ACC112 (cell line): ENCODE results near the gene KCNJ18.
"Not testable (repeated sequence)": the region's sequence is repeated elsewhere in the genome, so short reads cannot be mapped to it uniquely, and the experiment has no call there.

ENCODE experiments used
- H2AFZ ChIP-seq: fragments of 200-600 bp; sonication (generic); one replicate; pipeline ENCODE4 v1.6.0; 2017; ENCODE audit warnings: antibody characterized with exemption, low read length; ENCODE audit not compliant: unreplicated experiment
- H3K27ac ChIP-seq: fragments of 200-600 bp; sonication (generic); 2 replicates; pipeline ENCODE4 v1.5.1; 2014; ENCODE audit warnings: low read depth, mild to moderate bottlenecking, antibody characterized with exemption, low read length, moderate library complexity
- H3K27me3 ChIP-seq: fragments of 200-600 bp; sonication (generic); 2 replicates; pipeline ENCODE4 v1.6.1; 2014; ENCODE audit warnings: mild to moderate bottlenecking, antibody characterized with exemption, low read length, moderate library complexity, mixed read lengths; ENCODE audit not compliant: insufficient read depth
- H3K36me3 ChIP-seq: fragments of 200-600 bp; sonication (generic); 2 replicates; pipeline ENCODE4 v1.6.1; 2016; ENCODE audit warnings: mild to moderate bottlenecking, antibody characterized with exemption, low read length, moderate library complexity, mixed read lengths; ENCODE audit not compliant: insufficient read depth
- H3K4me1 ChIP-seq: fragments of 200-600 bp; sonication (generic); one replicate; pipeline ENCODE4 v1.6.1; 2016; ENCODE audit warnings: low read length, mixed read lengths; ENCODE audit not compliant: insufficient read depth, unreplicated experiment, control insufficient read depth
- H3K4me3 ChIP-seq: fragments of 200-600 bp; sonication (generic); 2 replicates; pipeline ENCODE4 v1.5.1; 2014; ENCODE audit warnings: mild to moderate bottlenecking, low read depth, low read length
- H3K79me2 ChIP-seq: fragments of 200-600 bp; sonication (generic); one replicate; pipeline ENCODE4 v1.6.0; 2016; ENCODE audit warnings: low read length; ENCODE audit not compliant: control insufficient read depth, unreplicated experiment, insufficient read depth

Gene KCNJ18

GRCh38 chr17:21665171-21665570 lies 27.2 kb upstream of the KCNJ18 start:
- H3K36me3 ChIP-seq, H2AFZ ChIP-seq, H3K27me3 ChIP-seq, H3K4me3 ChIP-seq, H3K79me2 ChIP-seq, H3K4me1 ChIP-seq, H3K27ac ChIP-seq: not testable (repeated sequence)

DNA sequence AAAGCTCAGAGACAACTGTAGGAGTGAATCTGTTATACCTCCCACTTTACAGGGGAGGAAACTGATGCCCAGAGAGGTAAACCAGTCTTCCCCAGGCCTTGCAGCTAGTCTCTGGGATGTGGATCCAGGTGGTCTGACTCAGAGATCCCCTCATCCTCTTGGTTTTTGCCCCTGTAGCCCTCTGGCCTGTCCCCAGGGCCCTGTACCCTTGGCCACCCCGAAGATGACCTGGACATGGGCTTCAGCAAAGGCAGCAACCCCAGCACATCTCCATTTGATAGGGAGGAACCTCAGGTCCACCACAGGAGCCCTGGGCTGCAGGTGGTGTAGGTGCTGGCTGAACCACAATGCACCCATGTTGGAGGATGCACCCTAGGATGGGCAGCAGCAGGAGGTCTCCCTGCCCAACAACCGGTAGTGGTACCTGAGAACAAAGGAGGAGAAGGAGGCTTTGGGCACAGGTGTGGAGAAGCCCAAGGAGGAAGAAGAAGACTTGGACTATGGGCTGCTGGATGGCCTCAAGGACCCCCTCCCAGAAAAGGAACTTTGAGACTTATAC lies 26.3 kb upstream of the KCNJ18 start:
- not testable (repeated sequence) for H3K4me1 ChIP-seq, H3K27me3 ChIP-seq, H3K36me3 ChIP-seq, H3K27ac ChIP-seq, H3K79me2 ChIP-seq, H3K4me3 ChIP-seq, H2AFZ ChIP-seq

GRCh38 chr17:21666711-21667412 lies 25.5 kb upstream of the KCNJ18 start:
- not testable (repeated sequence) for H2AFZ ChIP-seq, H3K27me3 ChIP-seq, H3K36me3 ChIP-seq, H3K4me3 ChIP-seq, H3K79me2 ChIP-seq, H3K27ac ChIP-seq, H3K4me1 ChIP-seq

DNA sequence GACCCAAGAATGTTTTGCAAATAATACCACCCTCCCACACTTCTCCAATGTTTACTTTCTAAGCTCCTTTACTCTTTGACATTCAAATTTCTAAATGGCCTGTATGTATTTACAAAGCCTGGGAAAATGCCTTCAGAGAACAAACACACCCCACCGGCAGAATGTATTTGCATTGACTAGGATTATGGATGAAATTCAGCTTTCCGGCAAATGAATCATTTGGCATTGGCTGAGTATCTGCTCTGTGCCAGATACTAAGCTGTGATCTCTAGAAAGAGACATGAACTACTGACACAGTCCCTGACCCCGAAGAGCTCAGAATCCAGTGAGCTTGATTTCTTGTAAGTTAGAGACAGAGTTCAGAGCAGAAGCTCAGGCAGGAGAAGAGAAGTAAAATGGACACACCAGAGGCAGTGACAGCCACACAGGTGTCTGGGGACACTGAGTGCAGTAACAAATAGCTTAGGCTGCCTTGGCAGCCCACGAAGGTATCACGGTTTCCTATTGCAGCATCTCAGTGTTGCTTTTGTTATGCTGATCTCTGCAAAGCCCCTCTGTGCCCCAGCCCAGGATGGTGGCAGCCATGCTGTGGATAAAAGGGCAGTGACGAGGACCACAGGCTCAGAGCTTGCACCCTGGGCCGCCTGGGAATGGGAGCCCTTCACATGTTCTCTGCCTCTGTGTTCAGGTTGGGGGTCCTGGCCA lies 24.8 kb upstream of the KCNJ18 start:
- not testable (repeated sequence) for H3K27me3 ChIP-seq, H2AFZ ChIP-seq, H3K79me2 ChIP-seq, H3K27ac ChIP-seq, H3K4me3 ChIP-seq, H3K4me1 ChIP-seq, H3K36me3 ChIP-seq

DNA sequence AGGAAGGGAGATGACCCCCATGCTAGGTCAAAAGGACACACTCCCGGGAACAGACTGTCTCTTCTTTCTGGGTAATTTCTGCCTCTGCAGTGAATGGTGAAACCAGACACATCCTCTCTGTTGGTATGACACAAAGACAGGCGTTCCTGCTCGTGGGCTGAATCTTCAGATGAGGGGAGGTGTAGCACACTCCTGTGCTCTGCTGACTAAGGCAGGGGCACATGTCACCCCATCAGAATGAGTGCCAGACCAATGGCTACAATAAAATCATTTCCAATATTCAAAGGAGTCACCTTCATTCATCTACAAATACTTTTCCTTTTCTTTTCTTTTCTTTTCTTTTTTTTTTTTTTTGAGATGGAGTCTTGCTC lies 24.2 kb upstream of the KCNJ18 start:
- not testable (repeated sequence) for H3K79me2 ChIP-seq, H3K27ac ChIP-seq, H3K27me3 ChIP-seq, H2AFZ ChIP-seq, H3K4me3 ChIP-seq, H3K4me1 ChIP-seq, H3K36me3 ChIP-seq

GRCh38 chr17:21668746-21669508 lies 23.4 kb upstream of the KCNJ18 start:
- not testable (repeated sequence) for H2AFZ ChIP-seq, H3K4me1 ChIP-seq, H3K36me3 ChIP-seq, H3K4me3 ChIP-seq, H3K27me3 ChIP-seq, H3K27ac ChIP-seq, H3K79me2 ChIP-seq

GRCh38 chr17:21669616-21670360 lies 22.5 kb upstream of the KCNJ18 start:
- not testable (repeated sequence) for H3K27me3 ChIP-seq, H3K4me3 ChIP-seq, H2AFZ ChIP-seq, H3K36me3 ChIP-seq, H3K4me1 ChIP-seq, H3K27ac ChIP-seq, H3K79me2 ChIP-seq

DNA sequence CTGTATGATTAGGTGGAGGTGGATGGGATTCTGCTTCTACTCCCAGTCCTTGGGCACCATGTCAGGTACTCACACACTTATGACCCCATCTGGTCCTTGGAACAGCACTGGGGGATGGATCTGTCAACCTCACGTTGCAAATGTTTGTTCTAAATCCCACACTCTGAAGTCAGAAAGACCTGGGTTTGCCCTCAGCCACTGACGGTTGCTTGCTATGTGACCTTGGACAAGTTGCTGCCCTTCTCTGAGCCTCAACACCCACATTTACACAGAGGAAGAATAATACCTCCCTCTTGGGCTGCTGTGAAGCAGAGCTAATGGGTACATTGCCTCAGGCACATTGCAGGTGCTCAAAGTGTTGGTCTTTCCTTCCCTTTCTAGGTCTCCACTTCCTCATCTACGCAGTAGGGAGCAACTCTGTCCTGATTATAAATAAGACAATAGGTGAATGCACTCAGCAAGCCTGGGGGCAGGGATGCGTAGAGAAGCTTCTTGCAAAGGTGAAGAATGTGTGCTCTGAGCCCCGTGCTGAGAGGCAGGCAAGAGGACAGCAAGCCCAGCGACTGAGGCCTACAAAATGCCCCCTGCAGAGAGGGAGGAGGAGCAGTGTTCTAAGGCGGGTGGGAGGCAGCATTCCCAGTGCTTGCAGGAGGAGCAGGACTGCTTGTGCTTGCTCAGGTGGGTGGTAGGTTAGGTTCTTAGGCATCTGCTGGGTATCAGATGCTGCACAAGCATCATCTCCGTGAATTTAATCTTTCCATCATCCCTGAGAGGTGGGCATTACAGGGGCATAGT lies 21.8 kb upstream of the KCNJ18 start:
- H3K79me2 ChIP-seq, H3K27me3 ChIP-seq, H3K36me3 ChIP-seq, H3K27ac ChIP-seq, H3K4me1 ChIP-seq, H2AFZ ChIP-seq, H3K4me3 ChIP-seq: not testable (repeated sequence)

GRCh38 chr17:21671437-21671836 lies 20.9 kb upstream of the KCNJ18 start:
- H3K27ac ChIP-seq, H3K79me2 ChIP-seq, H3K4me1 ChIP-seq, H3K36me3 ChIP-seq, H2AFZ ChIP-seq, H3K27me3 ChIP-seq, H3K4me3 ChIP-seq: not testable (repeated sequence)

- H3K79me2 ChIP-seq, H3K4me1 ChIP-seq, H3K36me3 ChIP-seq, H2AFZ ChIP-seq, H3K27ac ChIP-seq, H3K4me3 ChIP-seq, H3K27me3 ChIP-seq: not testable (repeated sequence)
These were observed 20.5 kb upstream of the KCNJ18 start for GRCh38 chr17:21671871-21672270.
